OCI-LY3 (cell line): ENCODE data around the gene HES2.

Experiments
- H2AFZ ChIP-seq: fragments of 200-600, 300-600 bp; shearing (Covaris generic); 2 replicates; pipeline ENCODE4 v1.6.0; 2014; ENCODE audit warnings: antibody characterized with exemption, low read depth, low read length
- H3K27ac ChIP-seq: fragments of 200-600, 300-600 bp; sonication (generic); 2 replicates; pipeline ENCODE4 v1.5.1; 2014; ENCODE audit warnings: mild to moderate bottlenecking, low read length, moderate library complexity, mixed read lengths
- H3K27me3 ChIP-seq: fragments of 200-600, 300-600 bp; sonication (generic); 2 replicates; pipeline ENCODE4 v1.6.1; 2014; ENCODE audit warnings: low read depth, low read length, mixed read lengths
- H3K36me3 ChIP-seq: fragments of 200-600, 300-600 bp; sonication (generic); replicated peaks from 2 replicates; pipeline ENCODE3; 2014; ENCODE audit warnings: low read depth, low read length, mixed read lengths
- H3K4me1 ChIP-seq: fragments of 300-600, 200-600 bp; sonication (generic); 2 replicates; pipeline ENCODE4 v1.6.1; 2014; ENCODE audit warnings: low read length, mixed read lengths
- H3K4me2 ChIP-seq: fragments of 200-600, 300-600 bp; sonication (generic); 2 replicates; pipeline ENCODE4 v1.6.1; 2014; ENCODE audit warnings: low read length, mixed read lengths
- H3K4me3 ChIP-seq: fragments of 300-600, 200-600 bp; sonication (generic); 2 replicates; pipeline ENCODE4 v1.5.1; 2014; ENCODE audit warnings: antibody characterized with exemption, mild to moderate bottlenecking, low read length, moderate library complexity
- H3K79me2 ChIP-seq: fragments of 300-600, 200-600 bp; shearing (Covaris generic); 2 replicates; pipeline ENCODE4 v1.6.1; 2014; ENCODE audit warnings: mild to moderate bottlenecking, low read length, mixed read lengths
- H3K9ac ChIP-seq: fragments of 300-600, 200-600 bp; shearing (Covaris generic); 2 replicates; pipeline ENCODE4 v1.6.0; 2014; ENCODE audit warnings: mild to moderate bottlenecking, low read length, moderate library complexity
- H3K9me3 ChIP-seq: fragments of 200-600, 300-600 bp; shearing (Covaris generic); 2 replicates; pipeline ENCODE4 v1.6.1; 2014; ENCODE audit warnings: low read length, mixed read lengths; ENCODE audit not compliant: insufficient read depth
- H4K20me1 ChIP-seq: fragments of 200-600, 300-600 bp; sonication (generic); 2 replicates; pipeline ENCODE4 v1.6.1; 2016; ENCODE audit warnings: low read length, mixed read lengths; ENCODE audit not compliant: insufficient read depth
- EZH2phosphoT487 ChIP-seq: fragments of 200-600 bp; shearing (Covaris generic); IDR thresholded peaks from 2 replicates; pipeline ENCODE4 v1.6.1; 2018; ENCODE audit warnings: antibody characterized with exemption, mixed run types, low read depth
- TF ChIP-seq, protein P1 (sequence below): fragments of 200-600, 300-600 bp; sonication (generic); IDR thresholded peaks from 2 replicates; pipeline ENCODE4 v1.5.1; 2014; ENCODE audit warnings: antibody characterized with exemption, low read length, low read depth

Gene HES2

DNA sequence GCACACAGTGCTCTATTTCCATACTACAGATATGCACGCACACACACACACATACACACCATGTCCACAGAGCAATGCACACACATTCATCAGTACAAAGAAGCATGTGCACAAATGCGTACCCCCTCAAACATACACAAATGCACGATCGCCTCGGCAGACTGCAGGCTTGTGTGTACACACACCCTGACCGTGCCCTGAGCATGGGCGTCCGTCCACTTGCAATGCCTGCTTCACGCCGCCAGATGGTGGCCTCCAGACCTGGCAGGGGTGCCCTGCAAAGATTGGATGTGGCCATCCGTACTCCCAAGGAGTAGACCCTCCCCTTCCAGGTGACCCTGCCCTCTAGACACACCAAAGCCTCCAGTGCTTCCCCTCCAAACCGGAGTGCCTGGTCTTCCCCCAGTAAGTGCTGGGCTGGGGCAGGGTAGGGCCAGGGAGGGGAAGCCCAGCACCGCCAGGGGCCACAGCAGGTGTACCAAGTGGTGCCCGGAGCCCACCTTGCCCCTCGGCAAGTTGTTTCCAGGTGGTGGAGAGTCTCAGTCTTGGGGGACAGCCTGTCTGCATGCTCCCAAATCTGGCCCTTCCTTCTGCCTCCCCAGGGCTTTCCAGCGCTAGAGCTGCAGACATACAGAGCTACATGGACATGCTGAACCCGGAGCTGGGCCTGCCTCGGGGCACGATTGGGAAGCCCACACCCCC lies 25.5 kb upstream of the HES2 start:
- H3K4me1 ChIP-seq, result no peaks in the 10 kb centered on the region
- TF ChIP-seq EZH2phosphoT487, result no peak
- TF ChIP-seq, protein P1, sequence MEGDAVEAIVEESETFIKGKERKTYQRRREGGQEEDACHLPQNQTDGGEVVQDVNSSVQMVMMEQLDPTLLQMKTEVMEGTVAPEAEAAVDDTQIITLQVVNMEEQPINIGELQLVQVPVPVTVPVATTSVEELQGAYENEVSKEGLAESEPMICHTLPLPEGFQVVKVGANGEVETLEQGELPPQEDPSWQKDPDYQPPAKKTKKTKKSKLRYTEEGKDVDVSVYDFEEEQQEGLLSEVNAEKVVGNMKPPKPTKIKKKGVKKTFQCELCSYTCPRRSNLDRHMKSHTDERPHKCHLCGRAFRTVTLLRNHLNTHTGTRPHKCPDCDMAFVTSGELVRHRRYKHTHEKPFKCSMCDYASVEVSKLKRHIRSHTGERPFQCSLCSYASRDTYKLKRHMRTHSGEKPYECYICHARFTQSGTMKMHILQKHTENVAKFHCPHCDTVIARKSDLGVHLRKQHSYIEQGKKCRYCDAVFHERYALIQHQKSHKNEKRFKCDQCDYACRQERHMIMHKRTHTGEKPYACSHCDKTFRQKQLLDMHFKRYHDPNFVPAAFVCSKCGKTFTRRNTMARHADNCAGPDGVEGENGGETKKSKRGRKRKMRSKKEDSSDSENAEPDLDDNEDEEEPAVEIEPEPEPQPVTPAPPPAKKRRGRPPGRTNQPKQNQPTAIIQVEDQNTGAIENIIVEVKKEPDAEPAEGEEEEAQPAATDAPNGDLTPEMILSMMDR, result peak; percentile 41
- H3K36me3 ChIP-seq, result no peaks in the 10 kb centered on the region
- no peaks in the 10 kb centered on the region for H3K27me3 ChIP-seq
- H3K79me2 ChIP-seq, result no peaks in the 10 kb centered on the region
- no peaks in the 10 kb centered on the region for H3K9me3 ChIP-seq
- H3K4me2 ChIP-seq, result no peak overlapping the region
- H4K20me1 ChIP-seq, result no peaks in the 10 kb centered on the region
- no peak overlapping the region for H3K4me3 ChIP-seq
- H3K9ac ChIP-seq, result no peak overlapping the region
- no peak overlapping the region for H2AFZ ChIP-seq
- H3K27ac ChIP-seq, result no peak overlapping the region

DNA sequence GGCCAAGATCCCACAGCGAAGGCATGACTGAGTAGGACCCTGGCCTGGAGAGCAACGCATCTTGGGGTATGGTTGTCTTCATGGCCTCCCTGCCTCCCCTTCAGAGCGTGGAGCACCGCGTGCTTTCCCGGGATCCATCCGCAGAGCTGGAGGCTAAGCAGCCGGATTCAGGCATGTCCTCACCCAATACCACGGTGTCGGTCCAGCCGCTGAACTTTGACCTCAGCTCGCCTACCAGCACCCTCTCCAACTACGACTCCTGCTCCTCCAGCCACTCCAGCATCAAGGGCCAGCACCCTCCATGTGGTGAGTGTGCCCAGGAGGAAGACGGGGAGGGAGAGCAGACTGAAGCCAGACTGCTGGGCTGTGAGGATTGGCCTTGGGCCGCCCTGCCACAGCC lies 24.7 kb upstream of the HES2 start:
- TF ChIP-seq EZH2phosphoT487, result no peak
- TF ChIP-seq, protein P1, result no peak
- Histone ChIP-seq H3K4me2 (no peak overlapping the region), H3K9ac (no peak overlapping the region), H3K27me3 (no peaks in the 10 kb centered on the region), H3K9me3 (no peaks in the 10 kb centered on the region), H3K27ac (no peak overlapping the region), H3K36me3 (no peaks in the 10 kb centered on the region), H3K4me1 (no peaks in the 10 kb centered on the region), H3K4me3 (no peak overlapping the region), H3K79me2 (no peaks in the 10 kb centered on the region), H2AFZ (no peak overlapping the region), H4K20me1 (no peaks in the 10 kb centered on the region)

DNA sequence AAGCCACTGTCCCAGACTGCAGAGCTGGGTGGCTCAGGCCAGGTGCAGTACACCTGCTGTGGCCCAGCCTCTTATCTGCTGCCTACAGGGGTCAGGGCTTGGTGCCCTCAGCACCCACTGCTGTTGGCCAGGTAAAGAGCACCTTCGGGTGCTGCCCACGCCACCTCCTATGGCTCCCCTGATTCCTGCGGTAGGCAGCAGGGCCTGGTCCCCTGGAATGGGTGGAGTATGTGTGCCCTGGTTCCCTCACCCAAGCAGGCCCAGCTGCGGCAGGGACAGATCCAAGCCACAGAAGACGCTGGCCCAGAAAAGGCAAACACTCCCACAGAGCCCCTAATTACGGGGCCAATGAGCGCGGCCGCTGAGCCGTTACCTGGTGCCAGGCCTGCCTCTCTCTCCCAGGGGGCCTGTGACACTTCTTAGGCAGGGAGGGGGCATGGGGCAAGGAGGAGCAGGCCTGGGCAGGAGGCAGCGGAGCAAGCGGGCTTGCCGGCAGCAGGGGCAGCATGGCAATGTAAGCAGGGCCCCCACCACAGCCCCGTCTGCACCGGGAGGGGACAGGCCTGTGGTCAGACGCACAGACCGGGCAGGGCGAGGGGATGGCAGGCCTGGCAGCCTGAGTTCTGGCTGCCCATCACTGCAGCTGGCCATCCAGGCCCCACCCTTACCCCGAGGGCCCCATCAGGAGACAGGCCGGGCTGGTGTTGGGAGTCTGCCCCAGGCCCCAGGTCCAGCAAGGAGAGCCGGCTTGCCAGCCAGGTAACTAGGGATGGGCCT lies 23.8 kb upstream of the HES2 start:
- Histone ChIP-seq H4K20me1 (no peaks in the 10 kb centered on the region), H3K27ac (no peak overlapping the region), H3K4me2 (no peak overlapping the region), H3K9ac (no peak overlapping the region), H3K27me3 (no peaks in the 10 kb centered on the region), H3K36me3 (no peaks in the 10 kb centered on the region), H3K79me2 (no peaks in the 10 kb centered on the region), H3K4me1 (no peaks in the 10 kb centered on the region), H3K4me3 (no peak overlapping the region), H2AFZ (no peak overlapping the region), H3K9me3 (no peaks in the 10 kb centered on the region)
- TF ChIP-seq, protein P1, result no peak
- TF ChIP-seq EZH2phosphoT487, result no peak

DNA sequence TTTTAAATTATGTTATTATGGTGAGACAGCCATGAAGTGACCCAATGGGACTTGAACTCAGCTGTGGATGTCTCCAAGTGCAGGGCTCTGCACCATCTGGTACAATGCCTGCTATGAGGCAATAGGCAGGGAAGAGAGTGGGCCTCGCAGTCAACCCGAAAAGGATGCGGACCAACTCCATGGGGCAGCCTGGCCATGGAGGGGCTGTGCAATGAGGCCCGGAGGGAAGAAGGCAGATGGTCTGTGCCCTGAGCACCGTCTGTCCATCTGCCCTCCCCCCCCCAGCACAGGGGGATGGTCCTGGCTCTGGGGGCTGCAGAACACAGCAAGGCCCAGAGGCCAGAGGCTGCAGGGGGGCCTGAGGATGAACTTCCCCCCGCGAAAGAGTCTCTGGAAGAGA lies 21.9 kb upstream of the HES2 start:
- no peak overlapping the region for H3K4me2 ChIP-seq

More for the DNA sequence above, 21.9 kb upstream of the HES2 start:
- H3K36me3 ChIP-seq, result no peaks in the 10 kb centered on the region
- no peak overlapping the region for H2AFZ ChIP-seq
- H4K20me1 ChIP-seq, result no peaks in the 10 kb centered on the region
- H3K9ac ChIP-seq, result no peak overlapping the region
- no peaks in the 10 kb centered on the region for H3K4me1 ChIP-seq
- no peak overlapping the region for H3K4me3 ChIP-seq
- H3K27ac ChIP-seq, result no peak overlapping the region
- no peak for TF ChIP-seq EZH2phosphoT487
- TF ChIP-seq, protein P1, result no peak
- no peaks in the 10 kb centered on the region for H3K27me3 ChIP-seq
- no peaks in the 10 kb centered on the region for H3K79me2 ChIP-seq
- H3K9me3 ChIP-seq, result no peaks in the 10 kb centered on the region
